HG02763 (cell line): Measurements from ENCODE around the gene EFHC2.
"Not testable (repeated sequence)": the region's sequence is repeated elsewhere in the genome, so short reads cannot be mapped to it uniquely, and the experiment has no call there.

Source experiments
- ATAC-seq: cut with Tn5 transposase; IDR thresholded peaks from one replicate; pipeline ENCODE4 v1.9.1; 2021; ENCODE audit warnings: mild to moderate bottlenecking, moderate library complexity; ENCODE audit not compliant: unreplicated experiment

Gene EFHC2

DNA sequence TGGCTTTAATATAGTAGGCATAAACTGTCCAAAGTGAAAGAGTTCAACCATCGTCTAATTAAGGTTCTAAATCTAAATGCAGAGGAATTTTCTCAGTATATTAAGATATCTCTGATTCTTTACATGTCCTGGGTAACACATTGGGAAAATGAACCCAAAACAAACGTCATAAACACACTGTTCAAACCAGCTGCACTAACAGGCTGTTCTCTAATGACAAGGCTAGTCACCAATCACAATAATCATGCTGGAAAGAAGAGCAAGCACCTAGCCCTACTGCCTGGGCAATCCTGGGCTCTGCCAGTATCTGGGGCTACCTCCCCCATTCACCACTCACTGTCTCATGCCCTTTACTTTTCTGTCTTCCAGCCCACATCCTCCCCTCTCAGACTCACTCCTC, 107.9 kb downstream of the EFHC2 start:
- ATAC-seq = no peak

DNA sequence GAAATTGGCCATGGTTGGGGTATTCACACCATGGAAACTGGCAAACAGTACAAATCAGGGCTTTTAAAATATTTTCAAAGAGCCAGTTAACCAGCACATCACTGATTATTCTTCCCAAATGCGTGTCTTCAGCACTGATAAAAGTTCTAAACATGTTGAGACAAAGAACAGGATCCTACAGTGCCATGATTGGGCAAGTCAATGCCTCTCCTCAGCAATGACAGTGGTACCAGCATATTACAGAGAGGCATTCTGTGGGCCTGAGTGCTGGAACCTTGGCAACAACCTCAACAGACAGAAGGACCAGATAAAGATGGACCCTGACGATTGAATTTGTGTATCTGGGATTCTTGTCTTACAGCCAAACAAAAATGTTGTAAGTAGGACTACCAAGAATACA, 108.9 kb downstream of the EFHC2 start:
- ATAC-seq = no peak

DNA sequence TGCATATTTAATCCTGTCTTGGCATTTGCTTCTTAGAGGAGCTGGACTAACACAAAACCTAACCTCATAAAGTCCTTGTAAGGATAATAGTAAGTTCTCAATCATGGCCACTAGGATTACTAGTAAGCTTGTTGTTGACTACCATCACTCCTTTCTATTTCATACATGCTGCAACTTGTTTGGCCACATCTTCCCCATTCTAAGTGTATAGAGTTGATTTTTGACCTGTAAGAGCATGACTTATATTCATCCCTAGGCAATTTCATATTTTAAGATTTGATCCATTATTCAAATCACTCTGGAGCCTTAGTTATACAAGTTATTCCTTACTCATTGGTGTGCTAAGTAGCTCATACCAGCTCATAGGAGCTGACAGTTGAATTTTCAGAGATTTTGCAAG, 109.4 kb downstream of the EFHC2 start:
- ATAC-seq = no peak

DNA sequence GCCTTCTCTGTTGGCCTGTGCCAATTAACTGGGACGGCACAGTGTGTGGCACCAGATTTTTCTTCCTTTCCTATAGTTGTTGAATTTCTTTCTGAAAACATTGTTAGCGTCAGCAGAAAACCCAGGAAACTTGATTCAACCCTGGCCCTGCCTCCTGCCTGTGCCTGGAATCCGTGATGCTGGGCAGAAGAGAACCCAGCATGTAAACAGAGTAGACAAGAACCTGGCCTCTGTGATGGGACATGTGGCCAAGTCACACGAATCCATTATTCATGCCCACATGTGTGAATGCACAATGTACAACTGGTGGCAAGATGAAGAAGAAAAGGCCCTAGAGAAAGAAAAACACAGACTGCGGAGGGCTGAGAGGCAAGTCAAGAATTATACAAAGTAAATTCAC, 111.4 kb downstream of the EFHC2 start:
- no peak for ATAC-seq

DNA sequence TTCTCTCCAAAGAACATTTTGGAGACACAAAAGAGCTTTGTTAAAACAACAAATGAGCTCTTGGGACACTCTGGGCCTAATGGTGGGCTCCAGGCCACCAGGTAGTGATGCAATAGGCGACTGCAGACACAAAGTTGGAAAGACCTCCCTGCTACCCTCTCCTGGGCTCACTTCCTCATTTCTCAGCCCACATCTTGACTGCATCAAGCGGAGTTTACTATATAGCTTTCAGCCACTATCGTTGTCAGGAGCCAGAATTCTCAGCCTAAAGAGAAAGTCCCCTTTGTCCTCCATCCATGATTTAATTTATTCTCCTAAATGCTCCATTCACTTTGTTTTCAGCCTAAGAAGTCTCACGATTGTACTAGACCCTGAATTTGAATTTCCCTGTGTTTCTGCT, 114.9 kb downstream of the EFHC2 start:
- ATAC-seq = peak; percentile 65

DNA sequence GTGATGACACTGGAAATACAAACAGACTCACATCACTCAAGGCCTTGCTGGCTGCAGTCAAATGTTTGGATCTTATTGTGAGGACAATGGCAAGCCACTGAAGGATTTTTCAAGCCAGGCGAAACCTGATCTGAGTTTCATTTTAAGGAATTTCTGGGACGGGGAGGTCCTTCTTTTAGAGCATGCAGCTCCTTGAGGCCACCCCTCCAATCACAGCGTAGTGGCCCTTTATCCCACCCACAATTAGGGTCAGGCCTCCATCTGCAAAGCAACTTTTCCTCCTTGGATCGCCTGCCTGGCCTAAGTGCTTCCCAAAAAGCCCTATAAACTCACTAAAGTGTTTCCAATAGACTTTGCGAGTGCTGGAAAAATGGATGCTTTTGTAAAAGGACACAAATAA, 115.5 kb downstream of the EFHC2 start:
- no peak for ATAC-seq

DNA sequence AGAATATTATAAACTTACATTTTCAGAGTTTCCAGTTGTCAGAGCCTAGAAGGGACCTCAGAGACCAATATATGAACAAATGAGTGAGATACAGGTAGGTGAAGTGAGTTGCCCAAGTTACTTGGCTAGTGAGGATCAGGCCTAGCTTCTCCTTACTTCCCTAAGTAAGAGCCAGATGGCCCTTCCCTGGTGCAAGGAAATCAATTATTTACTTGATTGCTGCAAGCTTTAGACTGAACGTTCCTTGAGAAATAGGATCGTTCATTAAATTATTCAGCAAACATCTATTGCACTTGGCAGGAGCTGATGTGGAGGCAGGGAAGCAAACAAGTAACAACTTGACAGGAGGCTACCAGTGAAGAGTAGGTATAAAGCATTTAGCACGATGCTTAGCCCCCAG, 117.8 kb downstream of the EFHC2 start:
- no peak for ATAC-seq

DNA sequence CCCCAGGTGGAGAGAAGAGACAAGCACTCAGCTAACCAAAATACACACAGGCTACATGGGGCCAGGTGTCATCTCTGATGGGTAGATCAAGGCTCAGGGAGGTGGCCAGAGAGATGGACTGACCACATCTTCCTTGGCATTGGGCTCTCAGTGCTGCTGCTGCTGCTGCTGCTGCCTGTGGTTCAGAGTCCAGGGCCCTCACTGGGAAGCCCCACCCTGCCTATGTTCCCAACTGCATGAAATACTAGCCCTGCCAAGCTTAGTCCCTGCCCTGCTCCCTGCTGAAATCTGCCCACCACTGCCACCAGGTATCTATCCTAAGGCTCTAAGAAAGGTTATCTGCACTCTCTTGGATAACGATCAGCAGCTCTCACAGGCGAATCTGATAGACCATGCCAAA, 118.7 kb downstream of the EFHC2 start:
- ATAC-seq = no peak

DNA sequence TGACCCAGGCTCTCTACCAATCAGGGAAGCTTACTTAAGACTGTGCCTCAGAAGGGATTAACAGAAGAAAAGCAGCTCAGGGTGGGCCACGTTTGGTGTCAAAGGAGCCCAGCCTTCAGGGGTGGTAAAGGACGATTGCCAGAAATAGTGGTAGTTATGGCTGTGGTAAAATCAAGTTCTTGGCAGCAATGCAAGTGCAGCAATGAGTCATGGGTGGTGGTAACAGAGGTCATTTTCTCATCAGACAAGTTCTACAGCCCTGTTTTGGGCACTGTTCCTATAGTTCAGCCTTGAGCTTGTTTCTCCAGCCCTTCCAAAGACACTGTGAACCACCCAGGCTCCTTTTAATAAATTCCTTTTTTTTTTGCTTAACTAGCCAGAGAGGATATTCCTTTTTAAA, 120.3 kb downstream of the EFHC2 start:
- ATAC-seq = no peak

DNA sequence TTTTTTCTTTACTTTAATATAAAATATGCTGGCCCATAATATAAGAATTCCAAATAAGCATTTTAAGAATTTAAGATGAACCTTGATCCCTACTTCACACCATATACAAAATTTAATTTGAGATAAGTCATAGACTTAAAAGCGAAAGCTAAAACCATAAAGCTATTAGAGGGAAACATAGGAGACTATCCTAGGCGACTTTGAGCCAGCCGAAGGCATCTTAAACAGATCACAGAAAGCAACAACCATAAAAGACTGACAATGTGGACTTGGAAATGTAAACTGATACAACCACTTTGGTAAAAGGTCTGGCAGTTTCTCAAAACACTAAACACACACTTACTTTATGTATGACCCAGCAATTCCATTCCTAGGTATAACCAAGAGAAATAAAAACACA, 125.0 kb downstream of the EFHC2 start:
- ATAC-seq = no peak

DNA sequence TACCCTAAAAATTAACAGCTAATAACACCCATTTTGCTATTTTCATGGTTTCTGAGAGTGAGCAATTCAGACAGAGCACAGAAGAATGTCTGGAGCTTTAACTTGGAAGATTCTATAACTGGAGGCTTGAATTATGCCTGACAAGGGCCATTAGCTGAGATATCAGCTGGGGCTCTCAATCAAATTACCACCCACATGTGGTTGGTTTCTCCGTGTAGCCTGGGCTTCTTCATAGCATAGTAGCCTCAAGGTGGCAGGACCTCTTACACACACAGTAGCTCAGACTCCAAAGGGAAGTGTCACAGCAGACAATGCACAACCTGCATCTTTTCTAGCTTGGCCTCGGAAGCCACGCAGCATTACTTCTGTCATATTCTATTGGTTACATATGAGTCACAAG, 127.3 kb downstream of the EFHC2 start:
- ATAC-seq = no peak

DNA sequence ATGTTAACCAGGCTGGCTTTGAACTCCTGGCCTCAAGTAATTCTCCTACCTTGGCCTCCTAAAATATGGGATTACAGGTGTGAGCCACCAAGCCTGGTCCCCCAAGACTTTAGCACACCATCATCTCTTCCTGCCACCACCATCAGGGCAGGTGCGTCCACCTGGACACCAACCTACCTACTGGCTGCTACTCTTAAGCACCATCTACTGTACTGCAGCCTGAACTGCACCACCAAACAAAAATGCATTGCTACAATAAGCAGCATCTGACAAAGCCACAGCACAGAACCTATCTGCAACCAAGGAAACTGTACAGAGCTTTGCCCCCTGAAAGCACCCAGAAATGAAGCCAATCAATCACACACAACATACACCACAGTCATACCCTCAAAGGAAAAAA, 139.7 kb downstream of the EFHC2 start:
- ATAC-seq = no peak

DNA sequence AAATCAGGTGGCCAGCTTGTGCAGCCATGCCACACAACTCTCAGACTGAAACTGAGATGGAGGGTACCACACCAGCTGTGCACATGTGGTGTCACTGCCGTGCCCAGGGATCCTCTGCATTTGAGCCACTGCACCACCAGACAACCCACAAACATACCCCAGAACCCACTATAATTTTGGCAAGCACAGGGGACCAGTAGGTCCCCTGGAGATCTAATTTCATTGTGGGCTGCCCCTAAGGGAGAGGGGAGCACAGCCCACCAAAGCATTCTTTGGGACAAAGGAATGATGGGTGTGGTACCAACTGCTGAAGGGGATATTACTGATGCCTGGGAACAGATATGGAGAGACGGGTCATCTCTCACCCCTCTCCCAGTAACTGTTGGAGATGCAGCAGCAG, 140.9 kb downstream of the EFHC2 start:
- ATAC-seq = no peak

DNA sequence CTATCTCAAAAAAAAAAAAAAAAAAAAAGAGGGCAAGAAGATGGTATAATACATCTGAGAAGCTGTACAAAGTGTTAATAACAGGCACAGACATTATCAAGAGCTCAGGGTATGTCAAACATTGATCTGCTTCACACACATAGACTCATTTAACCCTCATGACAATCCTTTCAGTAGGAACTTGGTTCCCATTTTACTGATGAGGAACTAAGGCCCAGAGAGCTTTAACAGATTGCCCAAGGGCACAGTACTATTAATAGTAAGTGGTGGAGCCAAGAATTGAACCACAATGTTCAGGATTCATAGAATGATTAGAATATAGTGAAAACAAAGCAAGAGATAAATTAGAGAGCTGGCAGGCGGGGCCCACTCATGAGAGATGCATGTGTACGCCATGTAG, 154.4 kb downstream of the EFHC2 start:
- no peak for ATAC-seq

DNA sequence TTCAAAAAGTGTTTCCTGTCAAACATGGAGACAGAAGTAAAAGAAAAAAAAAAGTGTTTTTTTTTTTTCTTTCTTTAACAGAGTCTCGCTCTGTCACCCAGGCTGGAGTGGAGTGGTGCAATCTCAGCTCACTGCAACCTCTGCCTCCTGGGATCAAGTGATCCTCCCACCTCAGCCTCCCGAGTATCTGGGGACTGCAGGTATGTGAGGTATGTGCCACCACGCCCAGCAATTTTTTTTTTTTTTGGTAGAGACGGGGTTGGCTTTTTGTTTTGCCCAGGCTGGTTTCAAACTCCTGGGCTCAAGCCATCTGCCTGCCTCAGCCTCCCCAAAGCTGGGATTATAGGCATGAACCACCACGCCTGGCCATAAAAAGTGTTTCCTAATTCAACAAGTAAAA, 155.6 kb downstream of the EFHC2 start:
- ATAC-seq = not testable (repeated sequence)

DNA sequence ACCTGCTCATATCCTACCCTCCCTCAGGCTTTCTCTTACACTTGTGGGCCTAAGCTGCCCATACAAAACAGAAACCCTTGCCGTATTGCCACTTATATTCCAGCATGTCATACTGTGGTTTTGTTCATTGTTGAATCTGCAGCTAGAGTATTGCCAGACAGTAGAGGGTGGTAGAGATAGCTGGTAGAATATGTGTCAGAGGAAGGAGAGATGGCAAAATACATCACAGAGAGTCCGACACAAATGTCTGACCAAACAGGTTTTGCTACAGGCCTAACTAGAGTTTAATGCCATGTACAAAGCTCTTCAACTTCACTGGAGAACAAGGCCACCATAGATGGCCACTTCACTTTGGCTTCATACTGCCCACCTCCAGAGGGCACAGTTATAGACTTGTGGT, 160.1 kb downstream of the EFHC2 start:
- ATAC-seq = no peak

DNA sequence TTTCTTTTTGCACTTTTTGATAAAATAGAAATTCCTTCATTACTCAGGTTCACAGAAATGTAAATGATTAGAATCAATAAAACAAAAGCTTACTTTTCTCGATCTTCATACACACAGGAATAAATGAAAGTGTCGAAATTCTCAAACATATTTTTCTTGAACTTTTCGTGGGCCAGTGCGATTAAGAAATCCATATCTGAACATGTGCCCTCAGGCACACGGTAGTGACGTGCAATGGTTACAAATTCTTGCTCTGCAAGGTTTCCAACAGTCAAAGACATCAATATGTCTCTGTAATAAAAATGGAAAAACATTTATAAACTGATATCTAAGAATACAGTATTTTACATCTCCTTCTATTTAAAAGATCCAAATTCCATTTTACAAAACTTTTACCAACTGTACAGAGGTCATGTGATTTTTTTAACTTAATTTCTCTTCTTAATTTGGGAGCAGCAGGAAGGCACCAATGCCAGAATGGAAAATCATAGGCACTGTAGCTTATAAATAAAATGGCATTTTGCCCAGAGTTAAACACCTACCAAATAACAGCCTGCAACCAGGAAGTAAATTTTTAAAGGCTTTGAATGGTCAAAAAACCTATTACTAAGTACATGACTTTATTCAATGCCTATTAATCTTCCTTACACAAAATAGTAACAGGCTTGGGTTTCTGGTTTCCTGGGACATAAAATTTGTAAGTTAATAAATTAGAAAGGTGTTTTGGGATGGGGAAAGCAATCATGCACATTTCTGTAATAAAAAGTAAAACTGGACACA, 165.0 kb downstream of the EFHC2 start:
- no peak for ATAC-seq

DNA sequence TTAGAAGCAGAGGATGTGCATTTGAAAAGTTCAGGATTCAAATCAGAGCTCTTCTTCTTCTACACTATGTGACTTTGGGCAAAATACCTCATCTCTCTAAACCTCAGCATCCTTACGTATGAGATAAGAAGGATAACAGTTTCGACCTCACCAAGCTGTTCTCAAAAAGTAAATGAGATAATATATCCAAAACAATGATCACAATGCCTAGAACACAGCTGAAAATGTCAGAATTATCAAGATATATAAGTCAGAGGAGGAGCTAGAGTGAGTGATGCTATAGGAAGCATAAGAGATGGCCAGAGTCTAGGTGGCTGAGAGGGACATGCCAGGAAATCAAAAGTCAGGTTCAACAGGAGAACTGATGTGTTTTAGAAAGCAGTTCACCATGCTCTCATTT, 168.0 kb downstream of the EFHC2 start:
- no peak for ATAC-seq

DNA sequence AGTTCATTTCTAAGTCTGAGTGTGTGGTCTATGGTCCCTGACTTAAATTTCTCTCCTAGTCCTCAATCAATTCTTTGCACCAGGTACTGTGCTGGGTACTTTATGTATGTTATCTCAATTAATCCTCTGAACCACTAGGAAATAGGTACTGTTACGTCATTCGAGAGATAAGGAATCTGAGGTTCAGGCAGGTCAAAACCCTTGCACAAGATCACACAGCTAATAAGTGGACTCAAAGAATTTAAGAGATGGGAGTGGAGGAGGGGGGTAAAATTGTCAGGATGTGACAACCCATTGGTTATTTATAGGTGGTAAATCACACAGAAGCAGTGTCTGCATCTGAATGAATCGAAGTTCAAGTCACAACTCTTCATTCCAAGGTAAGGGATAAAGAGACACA, 169.4 kb downstream of the EFHC2 start:
- no peak for ATAC-seq

DNA sequence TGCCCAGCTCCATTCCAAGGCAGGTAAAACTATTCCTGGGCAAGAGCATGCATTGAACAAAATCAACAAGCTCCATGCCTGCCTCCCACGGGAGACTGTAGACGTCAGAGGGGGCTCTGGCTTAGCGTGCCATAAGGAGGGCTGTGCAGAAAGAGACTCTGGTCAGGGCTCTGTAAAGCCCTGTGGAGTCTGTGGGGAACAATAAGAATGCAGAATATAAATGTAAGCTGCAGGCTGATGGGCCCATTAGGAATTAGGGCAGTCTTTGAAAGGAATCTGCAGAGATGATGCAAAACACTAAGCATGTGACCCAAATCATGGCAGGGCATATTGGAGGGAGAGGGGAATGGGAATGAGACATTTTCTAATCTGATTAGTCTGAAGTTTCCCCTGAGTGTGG, 170.3 kb downstream of the EFHC2 start:
- ATAC-seq = no peak

DNA sequence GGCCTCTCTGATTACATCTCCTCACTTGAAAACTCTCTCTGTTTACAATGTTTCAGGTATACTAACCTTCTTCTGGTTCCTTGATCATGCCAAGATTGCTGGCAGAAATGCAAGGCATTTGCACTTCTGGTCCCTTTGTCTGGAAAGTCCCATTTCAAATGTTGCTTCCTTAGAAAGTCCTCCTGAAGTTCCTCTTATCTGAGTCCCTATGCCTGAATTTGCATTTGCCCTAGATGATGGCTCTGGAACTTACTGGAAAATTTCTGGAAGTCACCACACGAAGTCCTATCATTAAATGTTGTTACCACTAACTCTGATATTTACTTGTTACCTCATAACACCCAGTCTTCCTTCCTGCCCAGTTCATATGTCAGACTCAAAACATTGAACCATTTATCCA, 176.4 kb downstream of the EFHC2 start:
- no peak for ATAC-seq

DNA sequence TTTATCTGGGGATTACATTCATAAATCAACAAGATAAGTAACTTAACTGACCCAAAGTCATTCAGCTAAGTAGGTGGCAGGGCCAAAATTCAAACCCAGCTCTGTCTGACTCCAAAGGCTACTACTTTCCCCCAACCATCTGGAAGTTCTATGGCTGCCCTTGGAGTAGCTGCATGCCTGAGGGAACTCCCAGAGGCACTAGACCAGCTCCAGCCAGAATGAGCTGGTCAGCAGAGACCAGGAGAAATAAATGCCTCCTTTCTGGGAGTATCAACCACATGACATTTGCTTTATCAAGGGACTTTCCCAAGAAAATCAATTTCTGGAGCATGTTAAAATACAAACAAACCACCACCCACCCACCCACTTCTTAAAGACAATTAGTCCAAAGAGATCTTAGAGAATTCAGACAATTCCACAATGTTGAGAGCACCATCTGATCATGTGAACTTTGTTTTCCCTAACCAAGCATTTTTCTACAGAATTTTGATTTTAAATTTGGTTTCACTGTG, 180.5 kb downstream of the EFHC2 start:
- no peak for ATAC-seq

DNA sequence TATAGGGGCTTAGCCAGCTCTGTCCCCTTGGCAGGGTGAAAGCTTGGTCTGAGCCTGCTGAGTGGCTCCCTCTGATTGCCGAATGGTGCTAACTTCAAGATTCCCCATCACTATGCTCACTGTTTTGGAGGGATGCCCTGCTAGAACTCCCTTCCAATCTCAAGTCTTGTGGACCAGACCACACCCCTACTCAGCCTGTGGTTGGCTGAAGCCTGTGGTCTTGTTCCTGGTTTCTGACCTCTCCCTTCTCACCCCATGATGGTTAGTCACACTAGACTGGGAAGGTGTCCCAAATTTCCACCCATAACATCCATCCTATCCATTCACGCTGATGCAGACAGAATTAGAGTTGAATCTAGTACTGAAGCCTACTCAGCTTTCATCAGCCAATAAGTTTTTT, 185.6 kb downstream of the EFHC2 start:
- ATAC-seq = no peak
